HCT116 (cell line): ENCODE results near the gene TPPP2. TPM values are rescaled to one million over a fixed set of nuclear protein-coding genes. Genes with fewer than 3 reads are reported as not detected.
A peak's percentile ranks its signal among the peaks of the same experiment; 100 is the strongest.

ENCODE experiments used
- ATAC-seq: fragments of 200-7000 bp; cut with Tn5 transposase; 2 replicates; pipeline ENCODE4 v1.9.1; 2020; ENCODE audit warnings: mild to moderate bottlenecking, moderate library complexity
- BruUV-seq: library from RNA; stranded (reverse); fragments of 400-500 nt; replicated peaks from 2 replicates; lab custom pipeline; 2021; lab: Mats Ljungman, UMichigan
- CTCF ChIA-PET: fragments of 300-600 bp; sonication (Branson Sonifier 250); formaldehyde crosslinking; loops from one replicate; lab custom pipeline; 2021; ENCODE audit warnings: antibody characterized with exemption; lab: Charles Lee
- POLR2A ChIA-PET: fragments of 300-600, 350-600 bp; sonication (Branson Sonifier 250); formaldehyde crosslinking; loops from one replicate; lab custom pipeline; 2021; ENCODE audit warnings: antibody characterized with exemption; lab: Charles Lee
- RAD21 ChIA-PET, 2 experiments: fragments of 300-600 bp; sonication (Branson Sonifier 250); formaldehyde crosslinking; loops; one replicate each; lab custom pipeline; 2023; ENCODE audit warnings: low total read pairs in 2 of 2; ENCODE audit not compliant: uncharacterized antibody in 2 of 2, unreplicated experiment in 2 of 2, low non-redundant PET in 1 of 2; lab: Charles Lee
- DNase-seq: peaks from one replicate; pipeline ENCODE4 v3.0.0-alpha.2; 2010; ENCODE audit warnings: low read depth, low spot score
- H2AFZ ChIP-seq: fragments of 200-600 bp; shearing (Covaris generic), sonication (generic); 2 replicates; pipeline ENCODE4 v1.6.1; 2017; ENCODE audit warnings: low read depth, mixed run types, mixed read lengths, antibody characterized with exemption, low read length; ENCODE audit not compliant: poor library complexity, severe bottlenecking
- H3K27ac ChIP-seq: 2 replicates; pipeline ENCODE4 v1.5.1; 2012; ENCODE audit warnings: low read depth, low read length
- H3K27me3 ChIP-seq: fragments of 200-600 bp; sonication (generic); 2 replicates; pipeline ENCODE4 v1.6.1; 2016; ENCODE audit warnings: mixed run types, low read length, mixed read lengths; ENCODE audit not compliant: insufficient read depth
- H3K36me3 ChIP-seq, 2 experiments: fragments of 200-500 bp in 1 of 2; fragments of 200-600 bp in 1 of 2; sonication (Bioruptor generic) in 1 of 2; sonication (generic) in 1 of 2; 2 replicates each; pipeline versions ENCODE4 v1.5.1 to v1.6.1; 2014 to 2016; ENCODE audit warnings: low read length in 2 of 2, inconsistent platforms in 1 of 2, mixed read lengths in 1 of 2, mixed run types in 1 of 2; ENCODE audit not compliant: insufficient read depth in 2 of 2, control insufficient read depth in 1 of 2
- H3K4me1 ChIP-seq, 2 experiments: fragments of 200-600 bp in 1 of 2; sonication (generic) in 1 of 2; 2 replicates each; pipeline versions ENCODE4 v1.5.1 to v1.6.1; 2012 to 2017; ENCODE audit warnings: low read length in 2 of 2, inconsistent platforms in 1 of 2, mild to moderate bottlenecking in 1 of 2, mixed read lengths in 1 of 2, mixed run types in 1 of 2, moderate library complexity in 1 of 2; ENCODE audit not compliant: insufficient read depth in 2 of 2, control insufficient read depth in 1 of 2
- H3K4me2 ChIP-seq: fragments of 200-600 bp; sonication (generic); 2 replicates; pipeline ENCODE4 v1.6.1; 2017; ENCODE audit warnings: mixed run types, low read length, mixed read lengths
- H3K4me3 ChIP-seq, 2 experiments: fragments of 200-600 bp in 1 of 2; sonication (generic) in 1 of 2; replicated peaks in 1 of 2; 2 replicates each; pipeline ENCODE4 v1.5.1; 2011 to 2016; ENCODE audit warnings: low read length in 2 of 2, control low read depth in 1 of 2, low read depth in 1 of 2, mild to moderate bottlenecking in 1 of 2, mixed read lengths in 1 of 2, mixed run types in 1 of 2
- H3K79me2 ChIP-seq: fragments of 200-600 bp; sonication (generic); 2 replicates; pipeline ENCODE4 v1.6.1; 2017; ENCODE audit warnings: mild to moderate bottlenecking, mixed run types, low read length, moderate library complexity, mixed read lengths; ENCODE audit not compliant: insufficient read depth
- H3K9ac ChIP-seq: fragments of 200-600 bp; sonication (generic); 2 replicates; pipeline ENCODE4 v1.6.1; 2016; ENCODE audit warnings: low read length, mixed read lengths
- H3K9me2 ChIP-seq: fragments of 200-600 bp; sonication (generic), shearing (Covaris generic); 2 replicates; pipeline ENCODE4 v1.6.1; 2017; ENCODE audit warnings: mixed run types, mild to moderate bottlenecking, moderate library complexity; ENCODE audit not compliant: insufficient read depth
- H3K9me3 ChIP-seq, 2 experiments: fragments of 200-500 bp in 1 of 2; fragments of 200-600 bp in 1 of 2; sonication (Bioruptor generic) in 1 of 2; sonication (generic) in 1 of 2; 2 replicates each; pipeline ENCODE4 v1.6.1; 2014 to 2017; ENCODE audit warnings: low read length in 2 of 2, mixed read lengths in 2 of 2, inconsistent platforms in 1 of 2, low read depth in 1 of 2, mild to moderate bottlenecking in 1 of 2, mixed run types in 1 of 2, moderate library complexity in 1 of 2; ENCODE audit not compliant: control insufficient read depth in 1 of 2, insufficient read depth in 1 of 2
- H4K20me1 ChIP-seq: fragments of 200-600 bp; sonication (generic), shearing (Covaris generic); 2 replicates; pipeline ENCODE4 v1.6.1; 2017; ENCODE audit warnings: mixed run types, mild to moderate bottlenecking, moderate library complexity; ENCODE audit not compliant: insufficient read depth
- ATF3 ChIP-seq: IDR thresholded peaks from 2 replicates; pipeline ENCODE4 v1.6.1; 2012
- EGR1 ChIP-seq: IDR thresholded peaks from 2 replicates; pipeline ENCODE4 v1.6.1; 2012; ENCODE audit warnings: low read depth
- ELF1 ChIP-seq: IDR thresholded peaks from 2 replicates; pipeline ENCODE4 v1.6.1; 2012; ENCODE audit warnings: low read depth, borderline replicate concordance
- EZH2 ChIP-seq: fragments of 200-600 bp; sonication (generic); IDR thresholded peaks from 2 replicates; pipeline ENCODE4 v1.6.1; 2017; ENCODE audit warnings: antibody characterized with exemption, mixed run types
- EZH2phosphoT487 ChIP-seq: fragments of 200-600 bp; IDR thresholded peaks from 2 replicates; pipeline ENCODE4 v1.6.1; 2018; ENCODE audit warnings: antibody characterized with exemption, borderline replicate concordance
- POLR2A ChIP-seq: IDR thresholded peaks from 2 replicates; pipeline ENCODE4 v1.7.0; 2011; ENCODE audit warnings: borderline replicate concordance; ENCODE audit not compliant: insufficient read depth, insufficient read length; ENCODE audit errors: extremely low read depth
- RAD21 ChIP-seq: IDR thresholded peaks from 2 replicates; pipeline ENCODE4 v1.6.1; 2012; ENCODE audit warnings: low read depth, mild to moderate bottlenecking
- ZFX ChIP-seq: fragments of 450-650 bp; IDR thresholded peaks from 2 replicates; pipeline ENCODE4 v1.6.1; 2017
- intact Hi-C: fragments of 100-400 bp; cut with micrococcal nuclease; formaldehyde crosslinking; loops from 2 replicates; pipeline ENCODE4 v1.10.0; 2022
- total RNA-seq: library from RNA; stranded (reverse); gene quantifications from one replicate; pipeline ENCODE4 v1.2.1, GENCODE V29; 2021; ENCODE audit not compliant: unreplicated experiment
- TF ChIP-seq, protein P1 (sequence below): IDR thresholded peaks from 2 replicates; pipeline ENCODE4 v1.6.1; 2011; ENCODE audit warnings: mild to moderate bottlenecking, low read length, moderate library complexity; ENCODE audit not compliant: insufficient replicate concordance; ENCODE audit errors: extremely low read depth
- TF ChIP-seq, protein P2 (sequence below), 3 experiments: fragments of 200-600 bp in 1 of 3; sonication (generic) in 1 of 3; IDR thresholded peaks in 2 of 3; conservative IDR thresholded peaks in 1 of 3; 2 replicates each; pipeline ENCODE4 v1.5.1; 2012 to 2017; ENCODE audit warnings: low read depth in 2 of 3, low read length in 2 of 3, antibody characterized with exemption in 1 of 3, borderline replicate concordance in 1 of 3, control low read depth in 1 of 3, mild to moderate bottlenecking in 1 of 3, mixed read lengths in 1 of 3, mixed run types in 1 of 3, moderate library complexity in 1 of 3; ENCODE audit not compliant: insufficient read depth in 1 of 3

The TPPP2 gene
- total RNA-seq, 1 experiment from 2014 or later: not detected

DNA sequence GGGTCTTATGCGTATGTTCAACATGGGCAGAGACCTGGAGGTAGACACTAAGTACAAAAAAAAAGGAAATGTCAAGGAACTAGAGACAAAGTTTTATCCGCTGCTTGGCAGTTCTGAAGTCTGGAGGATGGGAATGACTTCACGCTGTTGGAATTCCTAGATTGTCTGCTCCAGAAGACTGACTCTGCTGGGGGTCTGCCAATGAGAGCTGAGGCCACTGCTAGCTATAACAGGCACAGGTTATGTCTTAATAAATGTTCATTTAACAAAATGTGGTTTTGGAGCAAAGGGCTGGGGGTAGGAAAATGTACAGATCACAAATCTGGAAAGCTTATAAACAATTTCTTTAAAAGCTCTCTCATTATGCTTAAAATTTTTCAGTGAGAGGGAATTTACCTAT is 33.5 kb downstream of the TPPP2 start (continued):
- TF ChIP-seq, protein P1, sequence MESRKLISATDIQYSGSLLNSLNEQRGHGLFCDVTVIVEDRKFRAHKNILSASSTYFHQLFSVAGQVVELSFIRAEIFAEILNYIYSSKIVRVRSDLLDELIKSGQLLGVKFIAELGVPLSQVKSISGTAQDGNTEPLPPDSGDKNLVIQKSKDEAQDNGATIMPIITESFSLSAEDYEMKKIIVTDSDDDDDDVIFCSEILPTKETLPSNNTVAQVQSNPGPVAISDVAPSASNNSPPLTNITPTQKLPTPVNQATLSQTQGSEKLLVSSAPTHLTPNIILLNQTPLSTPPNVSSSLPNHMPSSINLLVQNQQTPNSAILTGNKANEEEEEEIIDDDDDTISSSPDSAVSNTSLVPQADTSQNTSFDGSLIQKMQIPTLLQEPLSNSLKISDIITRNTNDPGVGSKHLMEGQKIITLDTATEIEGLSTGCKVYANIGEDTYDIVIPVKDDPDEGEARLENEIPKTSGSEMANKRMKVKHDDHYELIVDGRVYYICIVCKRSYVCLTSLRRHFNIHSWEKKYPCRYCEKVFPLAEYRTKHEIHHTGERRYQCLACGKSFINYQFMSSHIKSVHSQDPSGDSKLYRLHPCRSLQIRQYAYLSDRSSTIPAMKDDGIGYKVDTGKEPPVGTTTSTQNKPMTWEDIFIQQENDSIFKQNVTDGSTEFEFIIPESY: no peak
- TF ChIP-seq, protein P2, sequence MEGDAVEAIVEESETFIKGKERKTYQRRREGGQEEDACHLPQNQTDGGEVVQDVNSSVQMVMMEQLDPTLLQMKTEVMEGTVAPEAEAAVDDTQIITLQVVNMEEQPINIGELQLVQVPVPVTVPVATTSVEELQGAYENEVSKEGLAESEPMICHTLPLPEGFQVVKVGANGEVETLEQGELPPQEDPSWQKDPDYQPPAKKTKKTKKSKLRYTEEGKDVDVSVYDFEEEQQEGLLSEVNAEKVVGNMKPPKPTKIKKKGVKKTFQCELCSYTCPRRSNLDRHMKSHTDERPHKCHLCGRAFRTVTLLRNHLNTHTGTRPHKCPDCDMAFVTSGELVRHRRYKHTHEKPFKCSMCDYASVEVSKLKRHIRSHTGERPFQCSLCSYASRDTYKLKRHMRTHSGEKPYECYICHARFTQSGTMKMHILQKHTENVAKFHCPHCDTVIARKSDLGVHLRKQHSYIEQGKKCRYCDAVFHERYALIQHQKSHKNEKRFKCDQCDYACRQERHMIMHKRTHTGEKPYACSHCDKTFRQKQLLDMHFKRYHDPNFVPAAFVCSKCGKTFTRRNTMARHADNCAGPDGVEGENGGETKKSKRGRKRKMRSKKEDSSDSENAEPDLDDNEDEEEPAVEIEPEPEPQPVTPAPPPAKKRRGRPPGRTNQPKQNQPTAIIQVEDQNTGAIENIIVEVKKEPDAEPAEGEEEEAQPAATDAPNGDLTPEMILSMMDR (IDR thresholded peaks at IDR 0.05 in 2 of 3, conservative IDR thresholded peaks at IDR 0.05 in 1 of 3; ENCODE audit: borderline replicate concordance in 1 of 3, insufficient read depth in 1 of 3, low read depth in 2 of 3, low read length in 2 of 3): no peak
- no peak for TF ChIP-seq ELF1
- TF ChIP-seq ZFX: no peak

GRCh38 chr14:21066882-21067502 is 37.0 kb downstream of the TPPP2 start:
- no peak overlapping the region for H3K9ac ChIP-seq
- no peaks in the 10 kb centered on the region for H3K36me3 ChIP-seq
- H3K4me1 ChIP-seq: peaks cover 7 to 28% of the 10 kb centered on the region in 2 experiments
- DNase-seq (peak; percentile 19), ATAC-seq (peak; percentile 41)
- H3K27ac ChIP-seq: no peak overlapping the region
- no peaks in the 10 kb centered on the region for H3K9me3 ChIP-seq
- POLR2A ChIA-PET: interaction anchor here (0.8 to 2.6 kb wide), 2 partner anchors 38 to 52 kb away, joined by 3 to 14 read pairs; no protein-coding TSS in a partner anchor
- H3K4me2 ChIP-seq: no peak overlapping the region
- H3K79me2 ChIP-seq: no peaks in the 10 kb centered on the region
- BruUV-seq: no TSS peak
- RAD21 ChIA-PET: interaction anchor here (0.9 to 1.3 kb wide), 3 partner anchors 23 to 38 kb away, joined by 3 to 8 read pairs (median 3); no protein-coding TSS in a partner anchor
- TF ChIP-seq, protein P2 (IDR thresholded peaks at IDR 0.05 in 2 of 3, conservative IDR thresholded peaks at IDR 0.05 in 1 of 3; ENCODE audit: borderline replicate concordance in 1 of 3, insufficient read depth in 1 of 3, low read depth in 2 of 3, low read length in 2 of 3): peak; percentile 30 to 52 (median 40); a peak in 4 of 6 replicates
- no peak for TF ChIP-seq ATF3
- no peak for TF ChIP-seq EGR1
- no peak for TF ChIP-seq EZH2phosphoT487
- peak; percentile 57 for TF ChIP-seq RAD21
- TF ChIP-seq EZH2: no peak
- no peak for TF ChIP-seq POLR2A
- intact Hi-C loops: no loop called here
- CTCF ChIA-PET: interaction anchor here (0.6 to 3.2 kb wide), 7 partner anchors 20 to 52 kb away, joined by 3 to 59 read pairs (median 5); no protein-coding TSS in a partner anchor
- no peak overlapping the region for H3K4me3 ChIP-seq
- no peaks in the 10 kb centered on the region for H4K20me1 ChIP-seq
- no peak overlapping the region for H2AFZ ChIP-seq
- peaks cover 9% of the 10 kb centered on the region for H3K27me3 ChIP-seq
- H3K9me2 ChIP-seq: no peaks in the 10 kb centered on the region
